MCF 10A (cell line): ENCODE measurements around the gene CXCL17. TPM values are rescaled to one million over a fixed set of nuclear protein-coding genes. Genes with fewer than 3 reads are reported as not detected.
"Not testable (repeated sequence)": the region's sequence is repeated elsewhere in the genome, so short reads cannot be mapped to it uniquely, and the experiment has no call there.

Experiments
- BruUV-seq: library from RNA; stranded (reverse); fragments of 400-500 nt; replicated peaks from 2 replicates; lab custom pipeline; 2021; lab: Mats Ljungman, UMichigan
- CTCF ChIA-PET: fragments of 300-600 bp; sonication (Branson Sonifier 250); formaldehyde crosslinking; extraction: SDS; loops from one replicate; lab custom pipeline; 2021; ENCODE audit warnings: antibody characterized with exemption, inconsistent platforms; lab: Yijun Ruan, JAX
- POLR2A ChIA-PET: fragments of 300-600, 350-650 bp; sonication (Branson Sonifier 250); formaldehyde crosslinking; extraction: SDS; loops from one replicate; lab custom pipeline; 2020; ENCODE audit warnings: antibody characterized with exemption, inconsistent platforms; lab: Yijun Ruan, JAX
- DNase-seq: peaks from one replicate; pipeline ENCODE4 v3.0.0-alpha.2; 2018; ENCODE audit not compliant: unreplicated experiment
- H3K27ac Mint-ChIP-seq: one replicate; pipeline ENCODE4 v1.8.0; 2022; ENCODE audit warnings: mild to moderate bottlenecking, low read depth, mixed read lengths; ENCODE audit not compliant: unreplicated experiment
- H3K27me3 Mint-ChIP-seq: one replicate; pipeline ENCODE4 v1.8.0; 2022; ENCODE audit warnings: mixed read lengths; ENCODE audit not compliant: insufficient read depth, unreplicated experiment
- H3K36me3 Mint-ChIP-seq: one replicate; pipeline ENCODE4 v1.8.0; 2022; ENCODE audit warnings: mild to moderate bottlenecking, moderate library complexity, mixed read lengths; ENCODE audit not compliant: insufficient read depth, unreplicated experiment
- H3K4me1 Mint-ChIP-seq: one replicate; pipeline ENCODE4 v1.8.0; 2022; ENCODE audit warnings: mixed read lengths; ENCODE audit not compliant: insufficient read depth, unreplicated experiment
- H3K4me3 Mint-ChIP-seq: one replicate; pipeline ENCODE4 v1.8.0; 2022; ENCODE audit warnings: mild to moderate bottlenecking, moderate library complexity, mixed read lengths; ENCODE audit not compliant: unreplicated experiment
- H3K9me3 Mint-ChIP-seq: one replicate; pipeline ENCODE4 v1.8.0; 2022; ENCODE audit warnings: mixed read lengths; ENCODE audit not compliant: unreplicated experiment
- CTCF ChIP-seq: fragments of 200-600 bp; IDR thresholded peaks from one replicate; pipeline ENCODE4 v1.8.0; 2022; ENCODE audit warnings: antibody characterized with exemption, mild to moderate bottlenecking; ENCODE audit not compliant: unreplicated experiment
- intact Hi-C: fragments of 100-400 bp; cut with micrococcal nuclease; formaldehyde crosslinking; loops from 2 replicates; pipeline ENCODE4 v1.14.1; 2022
- total RNA-seq: library from RNA; stranded (reverse); gene quantifications from 2 replicates; pipeline ENCODE4 v1.2.3, GENCODE V29; 2022

Gene CXCL17
- total RNA-seq, 1 experiment from 2014 or later: not detected

- Mint-ChIP-seq H3K9me3 (no peaks in the 10 kb centered on the region), H3K4me3 (no peak overlapping the region), H3K27me3 (peaks cover 16% of the 10 kb centered on the region), H3K4me1 (no peaks in the 10 kb centered on the region), H3K27ac (no peak overlapping the region), H3K36me3 (no peaks in the 10 kb centered on the region)
- BruUV-seq: no TSS peak
- no peak for DNase-seq
- ChIA-PET POLR2A (no interaction called here), CTCF (no interaction called here)
- intact Hi-C loops: no loop called here
- no peak for TF ChIP-seq CTCF
Measured at GRCh38 chr19:42487032-42487797, 44.5 kb upstream of the CXCL17 start.

GRCh38 chr19:42485036-42485435 lies 42.3 kb upstream of the CXCL17 start:
- H3K4me1 Mint-ChIP-seq, H3K9me3 Mint-ChIP-seq: not testable (repeated sequence)
- POLR2A ChIA-PET: interaction anchor here (0.6 kb wide), 1 partner anchor 25 kb away, joined by 3 read pairs; no protein-coding TSS in a partner anchor

GRCh38 chr19:42480335-42481095 lies 37.8 kb upstream of the CXCL17 start:
- no peaks in the 10 kb centered on the region for H3K4me1 Mint-ChIP-seq
- no peak for TF ChIP-seq CTCF
- intact Hi-C loops: no loop called here
- ChIA-PET CTCF (no interaction called here), POLR2A (no interaction called here)
- H3K27me3 Mint-ChIP-seq: peaks cover 16% of the 10 kb centered on the region
- no peak overlapping the region for H3K27ac Mint-ChIP-seq
- peak; percentile 31 for DNase-seq
- H3K9me3 Mint-ChIP-seq: no peaks in the 10 kb centered on the region
- H3K4me3 Mint-ChIP-seq: no peak overlapping the region
- no TSS peak for BruUV-seq
- H3K36me3 Mint-ChIP-seq: no peaks in the 10 kb centered on the region

More at GRCh38 chr19:42485036-42485435, 42.3 kb upstream of the CXCL17 start:
- CTCF ChIA-PET, H3K4me3 Mint-ChIP-seq, BruUV-seq, H3K36me3 Mint-ChIP-seq, DNase-seq, H3K27ac Mint-ChIP-seq, intact Hi-C loops: not testable (repeated sequence)
- H3K27me3 Mint-ChIP-seq: peaks cover 16% of the 10 kb centered on the region

GRCh38 chr19:42479736-42480135 lies 37.0 kb upstream of the CXCL17 start:
- Mint-ChIP-seq H3K4me3 (no peak overlapping the region), H3K9me3 (no peaks in the 10 kb centered on the region), H3K36me3 (no peaks in the 10 kb centered on the region), H3K27ac (no peak overlapping the region), H3K27me3 (peaks cover 16% of the 10 kb centered on the region), H3K4me1 (no peaks in the 10 kb centered on the region)
- POLR2A ChIA-PET: no interaction called here
- BruUV-seq: no TSS peak
- no peak for DNase-seq
- CTCF ChIA-PET: interaction anchor here (0.8 kb wide), 1 partner anchor 50 kb away, joined by 4 read pairs; no protein-coding TSS in a partner anchor
- intact Hi-C loops: no loop called here
- no peak for TF ChIP-seq CTCF
